ENCODE measurements around the gene TMEM131L.
"Not testable (repeated sequence)": the region's sequence is repeated elsewhere in the genome, so short reads cannot be mapped to it uniquely, and the experiment has no call there.

TMEM131L gene

GRCh38 chr4:153466081-153466948, at the start of gene TMEM131L:
TSS of gene TMEM131L (plus strand) at chr4:153466360. CDS start at chr4:153466398, 38 bp downstream.
- peak; percentile 93 for DNase-seq (ENCODE audit: low spot score)

GRCh38 chr4:153416456-153416855, 49.7 kb upstream of the TMEM131L start:
- not testable (repeated sequence) for DNase-seq (ENCODE audit: low spot score)

- no peak for DNase-seq (ENCODE audit: low spot score)
Measured at GRCh38 chr4:153418121-153418520, 48.0 kb upstream of the TMEM131L start.

- no peak for DNase-seq (ENCODE audit: low spot score)
Measured at GRCh38 chr4:153418558-153418957, 47.6 kb upstream of the TMEM131L start.

- no peak for DNase-seq (ENCODE audit: low spot score)
Measured at GRCh38 chr4:153419029-153419428, 47.1 kb upstream of the TMEM131L start.

GRCh38 chr4:153419673-153420278, 46.4 kb upstream of the TMEM131L start:
- DNase-seq (ENCODE audit: low spot score) = no peak

- no peak for DNase-seq (ENCODE audit: low spot score)
Measured at GRCh38 chr4:153420361-153420760, 45.8 kb upstream of the TMEM131L start.

- no peak for DNase-seq (ENCODE audit: low spot score)
Measured at GRCh38 chr4:153421941-153422340, 44.2 kb upstream of the TMEM131L start.

GRCh38 chr4:153426207-153426885, 39.8 kb upstream of the TMEM131L start:
- DNase-seq (ENCODE audit: low spot score) = no peak

GRCh38 chr4:153427363-153428071, 38.6 kb upstream of the TMEM131L start:
- DNase-seq (ENCODE audit: low spot score) = no peak

- DNase-seq (ENCODE audit: low spot score) = no peak
Measured at GRCh38 chr4:153428941-153429475, 37.2 kb upstream of the TMEM131L start.

GRCh38 chr4:153432965-153433753, 33.0 kb upstream of the TMEM131L start:
- peak; percentile 76 for DNase-seq (ENCODE audit: low spot score)

- DNase-seq (ENCODE audit: low spot score) = no peak
Measured at GRCh38 chr4:153433754-153434105, 32.4 kb upstream of the TMEM131L start.

- no peak for DNase-seq (ENCODE audit: low spot score)
Measured at GRCh38 chr4:153434190-153434589, 32.0 kb upstream of the TMEM131L start.

GRCh38 chr4:153438916-153439756, 27.0 kb upstream of the TMEM131L start:
- no peak for DNase-seq (ENCODE audit: low spot score)

- DNase-seq (ENCODE audit: low spot score) = no peak
Measured at GRCh38 chr4:153439831-153440230, 26.3 kb upstream of the TMEM131L start.

- DNase-seq (ENCODE audit: low spot score) = no peak
Measured at GRCh38 chr4:153440475-153440874, 25.7 kb upstream of the TMEM131L start.

GRCh38 chr4:153447175-153447905, 18.8 kb upstream of the TMEM131L start:
- no peak for DNase-seq (ENCODE audit: low spot score)

- DNase-seq (ENCODE audit: low spot score) = no peak
Measured at GRCh38 chr4:153448003-153448731, 18.0 kb upstream of the TMEM131L start.
